Neural cell (in vitro differentiated cells): ENCODE data around the gene SLC22A23. TPM values are rescaled to one million over a fixed set of nuclear protein-coding genes. Genes with fewer than 3 reads are reported as not detected.

Experiments
- H2AFZ ChIP-seq: fragments of 200-600, 300-800 bp; sonication (generic), shearing (Covaris generic); 2 replicates; pipeline ENCODE4 v1.6.0; 2014; ENCODE audit warnings: low read depth, mild to moderate bottlenecking, antibody characterized with exemption, low read length, moderate library complexity
- H3F3A ChIP-seq: fragments of 200-600 bp; shearing (Covaris generic); 2 replicates; pipeline ENCODE4 v1.6.1; 2016; ENCODE audit warnings: mild to moderate bottlenecking, moderate library complexity, mixed read lengths, antibody characterized with exemption, low read length; ENCODE audit not compliant: insufficient read depth, poor library complexity, severe bottlenecking
- H3K27ac ChIP-seq: fragments of 200-600, 300-800 bp; sonication (generic), shearing (Covaris generic); 2 replicates; pipeline ENCODE4 v1.5.1; 2014; ENCODE audit warnings: mild to moderate bottlenecking, low read length, moderate library complexity
- H3K27me3 ChIP-seq: fragments of 300-800, 200-600 bp; sonication (generic), shearing (Covaris generic); 2 replicates; pipeline ENCODE4 v1.6.0; 2014; ENCODE audit warnings: mild to moderate bottlenecking, low read depth, low read length, moderate library complexity; ENCODE audit not compliant: insufficient read depth
- H3K36me3 ChIP-seq: fragments of 300-800, 200-600 bp; sonication (generic), shearing (Covaris generic); 2 replicates; pipeline ENCODE4 v1.5.1; 2014; ENCODE audit warnings: mild to moderate bottlenecking, antibody characterized with exemption, low read length, moderate library complexity; ENCODE audit not compliant: insufficient read depth
- H3K4me2 ChIP-seq: fragments of 300-800, 200-600 bp; sonication (generic), shearing (Covaris generic); 2 replicates; pipeline ENCODE4 v1.6.0; 2014; ENCODE audit warnings: mild to moderate bottlenecking, low read length
- H3K4me3 ChIP-seq: fragments of 300-800, 200-600 bp; sonication (generic), shearing (Covaris generic); 2 replicates; pipeline ENCODE4 v1.5.1; 2014; ENCODE audit warnings: mild to moderate bottlenecking, low read length, moderate library complexity
- H3K79me2 ChIP-seq: fragments of 200-600 bp; shearing (Covaris generic); replicated peaks from 2 replicates; pipeline ENCODE4 v1.6.0; 2014; ENCODE audit warnings: mild to moderate bottlenecking, low read length, moderate library complexity; ENCODE audit not compliant: insufficient read depth
- H3K9ac ChIP-seq: fragments of 300-800, 200-600 bp; sonication (generic), shearing (Covaris generic); 2 replicates; pipeline ENCODE4 v1.6.1; 2016; ENCODE audit warnings: mild to moderate bottlenecking, low read length, mixed read lengths
- H3K9me2 ChIP-seq: fragments of 200-600 bp; shearing (Covaris generic); 2 replicates; pipeline ENCODE4 v1.6.1; 2016; ENCODE audit warnings: mild to moderate bottlenecking, low read length, mixed read lengths; ENCODE audit not compliant: insufficient read depth
- H3K9me3 ChIP-seq: fragments of 200-600, 300-800 bp; sonication (generic), shearing (Covaris generic); 2 replicates; pipeline ENCODE4 v1.6.1; 2016; ENCODE audit warnings: mild to moderate bottlenecking, mixed run types, low read length, moderate library complexity, mixed read lengths
- H4K20me1 ChIP-seq: fragments of 200-600 bp; shearing (Covaris generic); 2 replicates; pipeline ENCODE4 v1.6.1; 2016; ENCODE audit warnings: mild to moderate bottlenecking, mixed run types; ENCODE audit not compliant: insufficient read depth
- CTCF ChIP-seq: fragments of 450-650 bp; IDR thresholded peaks from 2 replicates; pipeline ENCODE4 v1.5.1; 2014; ENCODE audit warnings: antibody characterized with exemption, mild to moderate bottlenecking, moderate library complexity; ENCODE audit not compliant: poor library complexity, severe bottlenecking
- EP300 ChIP-seq: fragments of 450-650 bp; conservative IDR thresholded peaks from 2 replicates; pipeline ENCODE4 v1.6.1; 2014; ENCODE audit warnings: antibody characterized with exemption, mild to moderate bottlenecking, moderate library complexity; ENCODE audit not compliant: poor library complexity, severe bottlenecking
- EZH2 ChIP-seq: fragments of 200-600, 300-800 bp; shearing (Covaris generic), sonication (generic); IDR thresholded peaks from 2 replicates; pipeline ENCODE4 v1.6.1; 2014; ENCODE audit warnings: antibody characterized with exemption, low read length, borderline replicate concordance, mild to moderate bottlenecking; ENCODE audit not compliant: insufficient read depth, poor library complexity, severe bottlenecking
- MXI1 ChIP-seq: fragments of 450-650 bp; conservative IDR thresholded peaks from 2 replicates; pipeline ENCODE4 v1.6.1; 2014; ENCODE audit warnings: antibody characterized with exemption, mild to moderate bottlenecking; ENCODE audit not compliant: poor library complexity, severe bottlenecking
- POLR2AphosphoS5 ChIP-seq: IDR thresholded peaks from 2 replicates; pipeline ENCODE4 v1.6.1; 2012
- RAD21 ChIP-seq: fragments of 450-650 bp; conservative IDR thresholded peaks from 2 replicates; pipeline ENCODE4 v1.6.1; 2014; ENCODE audit warnings: antibody characterized with exemption, mild to moderate bottlenecking, moderate library complexity
- REST ChIP-seq: IDR thresholded peaks from 2 replicates; pipeline ENCODE4 v1.6.1; 2012; ENCODE audit warnings: borderline replicate concordance
- SMC3 ChIP-seq: fragments of 450-650 bp; conservative IDR thresholded peaks from 2 replicates; pipeline ENCODE4 v1.6.1; 2014; ENCODE audit warnings: antibody characterized with exemption, mild to moderate bottlenecking, moderate library complexity; ENCODE audit not compliant: poor library complexity
- TAF1 ChIP-seq: IDR thresholded peaks from 2 replicates; pipeline ENCODE4 v1.6.1; 2012; ENCODE audit warnings: low read depth
- polyA plus RNA-seq: library from polyadenylated mRNA; depleted of rRNA; stranded (reverse); fragments of >200 nt; gene quantifications from 2 replicates; pipeline ENCODE4 v1.2.3, GENCODE V29; 2014

Gene SLC22A23
- polyA plus RNA-seq, 1 donor from 2014 or later, result 8.8 TPM

- Histone ChIP-seq H3K79me2 (no peaks in the 10 kb centered on the region), H3K4me2 (no peak overlapping the region), H3F3A (no peaks in the 10 kb centered on the region), H2AFZ (no peak overlapping the region), H4K20me1 (no peaks in the 10 kb centered on the region), H3K4me3 (no peak overlapping the region), H3K9me3 (no peaks in the 10 kb centered on the region), H3K27me3 (no peaks in the 10 kb centered on the region), H3K9ac (no peak overlapping the region), H3K9me2 (no peaks in the 10 kb centered on the region), H3K36me3 (no peaks in the 10 kb centered on the region), H3K27ac (no peak overlapping the region)
- TF ChIP-seq SMC3, result no peak
- no peak for TF ChIP-seq RAD21
- no peak for TF ChIP-seq EZH2
- TF ChIP-seq REST, result no peak
- TF ChIP-seq TAF1, result no peak
- no peak for TF ChIP-seq POLR2AphosphoS5
- no peak for TF ChIP-seq CTCF
Observed at GRCh38 chr6:3328145-3328544, 128.7 kb downstream of the SLC22A23 start.

- H3K9me2 ChIP-seq, result no peaks in the 10 kb centered on the region
- H3K36me3 ChIP-seq, result no peaks in the 10 kb centered on the region
- no peaks in the 10 kb centered on the region for H3K27me3 ChIP-seq
- H3K9ac ChIP-seq, result no peak overlapping the region
- no peak for TF ChIP-seq RAD21
- no peak for TF ChIP-seq POLR2AphosphoS5
- TF ChIP-seq MXI1, result no peak
- TF ChIP-seq REST, result no peak
- TF ChIP-seq EP300, result no peak
- no peak for TF ChIP-seq SMC3
- TF ChIP-seq EZH2, result no peak
- no peak for TF ChIP-seq CTCF
- no peak for TF ChIP-seq TAF1
- H3F3A ChIP-seq, result no peaks in the 10 kb centered on the region
- H3K4me2 ChIP-seq, result no peak overlapping the region
- H2AFZ ChIP-seq, result no peak overlapping the region
- H3K79me2 ChIP-seq, result no peaks in the 10 kb centered on the region
- H3K9me3 ChIP-seq, result no peaks in the 10 kb centered on the region
- no peak overlapping the region for H3K27ac ChIP-seq
- H4K20me1 ChIP-seq, result no peaks in the 10 kb centered on the region
- no peak overlapping the region for H3K4me3 ChIP-seq
Observed at GRCh38 chr6:3327403-3327802, 129.4 kb downstream of the SLC22A23 start.
